ENCODE results near the gene TRIM4. TPM values are rescaled to one million over a fixed set of nuclear protein-coding genes. Genes with fewer than 3 reads are reported as not detected.

TRIM4 gene
- total RNA-seq, 2 donors from 2014 or later = 10.5 to 13.2 TPM

GRCh38 chr7:99898836-99899235 lies 20.5 kb downstream of the TRIM4 start:
- no peaks in the 10 kb centered on the region for H3K27me3 Mint-ChIP-seq (ENCODE audit: insufficient read depth)
- no peak overlapping the region for H3K4me3 Mint-ChIP-seq
- peaks cover 37% of the 10 kb centered on the region for H3K36me3 Mint-ChIP-seq (ENCODE audit: low read depth)
- no peaks in the 10 kb centered on the region for H3K9me3 Mint-ChIP-seq
- Histone ChIP-seq H3K36me3 (ENCODE audit: control insufficient read depth, insufficient read depth, low read length) (peaks cover 37% of the 10 kb centered on the region), H3K9me3 (ENCODE audit: control insufficient read depth, low read length) (no peaks in the 10 kb centered on the region), H3K4me3 (ENCODE audit: low read length) (no peak overlapping the region), H3K4me1 (ENCODE audit: control insufficient read depth, insufficient read depth, low read length) (no peaks in the 10 kb centered on the region), H3K27me3 (ENCODE audit: control insufficient read depth, insufficient read depth, low read length, poor library complexity, severe bottlenecking) (no peaks in the 10 kb centered on the region), H3K9ac (ENCODE audit: extremely low read depth, low read length, poor library complexity, severe bottlenecking) (no peak overlapping the region), H3K27ac (ENCODE audit: low read depth, low read length) (no peak overlapping the region)
- WGBS, 2 experiments (ENCODE audit: insufficient coverage in 1 of 2, insufficient read length in 1 of 2) = 90% methylated on average over 2 to 3 of the region's 3 CpGs
- DNase-seq = no peak
- peaks cover 3% of the 10 kb centered on the region for H3K4me1 Mint-ChIP-seq
- no peak overlapping the region for H3K27ac Mint-ChIP-seq
- TF ChIP-seq CTCF (conservative IDR thresholded peaks at IDR 0.05) = no peak

GRCh38 chr7:99898023-99898357 lies 21.3 kb downstream of the TRIM4 start:
- DNase-seq = no peak
- H3K36me3 ChIP-seq (ENCODE audit: control insufficient read depth, insufficient read depth, low read length) = peaks cover 29% of the 10 kb centered on the region
- no peaks in the 10 kb centered on the region for H3K4me1 ChIP-seq (ENCODE audit: control insufficient read depth, insufficient read depth, low read length)
- H3K36me3 Mint-ChIP-seq (ENCODE audit: low read depth) = peaks cover 29% of the 10 kb centered on the region
- no peaks in the 10 kb centered on the region for H3K27me3 ChIP-seq (ENCODE audit: control insufficient read depth, insufficient read depth, low read length, poor library complexity, severe bottlenecking)
- no peak overlapping the region for H3K4me3 Mint-ChIP-seq
- H3K4me1 Mint-ChIP-seq = peaks cover 3% of the 10 kb centered on the region
- no peak overlapping the region for H3K27ac Mint-ChIP-seq
- no peaks in the 10 kb centered on the region for H3K27me3 Mint-ChIP-seq (ENCODE audit: insufficient read depth)
- no peak overlapping the region for H3K4me3 ChIP-seq (ENCODE audit: low read length)
- no peak overlapping the region for H3K9ac ChIP-seq (ENCODE audit: extremely low read depth, low read length, poor library complexity, severe bottlenecking)
- WGBS, 2 experiments (ENCODE audit: insufficient coverage in 1 of 2, insufficient read length in 1 of 2) = 88 to 93% methylated on average over 2 of the region's 2 CpGs
- no peak for TF ChIP-seq CTCF (conservative IDR thresholded peaks at IDR 0.05)
- H3K9me3 ChIP-seq (ENCODE audit: control insufficient read depth, low read length) = no peaks in the 10 kb centered on the region
- H3K27ac ChIP-seq (ENCODE audit: low read depth, low read length) = no peak overlapping the region
- no peaks in the 10 kb centered on the region for H3K9me3 Mint-ChIP-seq

GRCh38 chr7:99897322-99898022 lies 21.9 kb downstream of the TRIM4 start:
- no peaks in the 10 kb centered on the region for H3K27me3 Mint-ChIP-seq (ENCODE audit: insufficient read depth)
- H3K4me1 Mint-ChIP-seq = peaks cover 3% of the 10 kb centered on the region
- no peaks in the 10 kb centered on the region for H3K9me3 Mint-ChIP-seq
- no peaks in the 10 kb centered on the region for H3K4me1 ChIP-seq (ENCODE audit: control insufficient read depth, insufficient read depth, low read length)
- H3K9me3 ChIP-seq (ENCODE audit: control insufficient read depth, low read length) = no peaks in the 10 kb centered on the region
- H3K4me3 ChIP-seq (ENCODE audit: low read length) = no peak overlapping the region
- H3K36me3 Mint-ChIP-seq (ENCODE audit: low read depth) = peaks cover 24% of the 10 kb centered on the region
- no peak overlapping the region for H3K4me3 Mint-ChIP-seq
- no peaks in the 10 kb centered on the region for H3K27me3 ChIP-seq (ENCODE audit: control insufficient read depth, insufficient read depth, low read length, poor library complexity, severe bottlenecking)
- no peak overlapping the region for H3K27ac Mint-ChIP-seq
- no peak overlapping the region for H3K27ac ChIP-seq (ENCODE audit: low read depth, low read length)
- no peak for TF ChIP-seq CTCF (conservative IDR thresholded peaks at IDR 0.05)
- H3K36me3 ChIP-seq (ENCODE audit: control insufficient read depth, insufficient read depth, low read length) = peaks cover 24% of the 10 kb centered on the region
- H3K9ac ChIP-seq (ENCODE audit: extremely low read depth, low read length, poor library complexity, severe bottlenecking) = no peak overlapping the region
- 94 to 96% methylated on average over 4 to 5 of the region's 6 CpGs for WGBS, 2 experiments (ENCODE audit: insufficient coverage in 1 of 2, insufficient read length in 1 of 2)
- no peak for DNase-seq

Data from endodermal cell (in vitro differentiated cells).